NCI-H82 treated with DMSO at 0.1 percent for 48 hours (cell line): ENCODE results near the gene LRPPRC.
A peak's percentile ranks its signal among the peaks of the same experiment; 100 is the strongest.
"Not testable (repeated sequence)": the region's sequence is repeated elsewhere in the genome, so short reads cannot be mapped to it uniquely, and the experiment has no call there.

Experiments
- DNase-seq: peaks from one replicate; lab custom pipeline; 2025; ENCODE audit not compliant: unreplicated experiment; lab: John Stamatoyannopoulos, UW

The LRPPRC gene

DNA sequence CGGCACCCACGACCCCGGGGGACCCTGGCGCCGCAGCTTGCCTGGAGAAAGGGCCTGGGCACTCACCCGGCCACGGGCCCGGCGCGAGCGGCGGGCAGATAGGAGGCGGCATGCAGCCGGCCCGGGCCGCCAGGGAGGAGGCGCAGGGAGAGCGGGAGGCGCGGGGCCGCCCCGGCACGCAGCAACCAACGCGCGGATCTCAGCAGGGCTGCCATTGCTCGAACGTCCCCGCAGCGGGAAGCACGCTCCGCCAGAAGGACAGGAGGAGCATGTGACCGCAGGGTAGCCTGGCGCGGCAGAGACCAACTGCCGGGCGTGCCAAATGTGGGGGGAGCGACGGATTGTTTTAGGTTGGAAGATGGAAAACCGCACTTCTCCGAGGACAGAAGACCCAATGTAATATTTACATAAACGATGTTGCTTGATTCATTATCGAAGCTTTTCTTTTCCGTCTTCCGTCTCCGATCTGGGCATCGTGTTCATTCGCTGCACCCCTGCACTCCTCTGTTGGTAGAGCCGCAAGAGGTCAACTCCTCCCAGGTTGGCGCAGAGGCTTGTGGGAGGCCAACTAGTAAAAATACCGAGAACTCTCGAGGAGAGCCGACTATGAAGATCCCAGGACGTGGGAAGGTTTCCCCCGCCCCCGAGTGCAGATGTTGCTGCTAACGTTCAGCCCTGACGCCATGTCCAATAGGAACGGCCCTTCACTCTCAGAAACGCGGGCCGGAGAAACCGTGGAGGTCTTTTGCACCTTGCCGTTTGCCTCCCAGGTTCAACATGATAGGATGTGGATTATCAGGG is at the start of gene LRPPRC:
TSS of gene LRPPRC (minus strand) at position 257 of the 801 bp plus-strand sequence. CDS start at position 215, 42 bp downstream.
- DNase-seq = peak; percentile 97

GRCh38 chr2:44045061-44045460 is 49.3 kb upstream of the LRPPRC start:
- no peak for DNase-seq

GRCh38 chr2:44044281-44044720 is 48.5 kb upstream of the LRPPRC start:
- peak; percentile 53 for DNase-seq

DNA sequence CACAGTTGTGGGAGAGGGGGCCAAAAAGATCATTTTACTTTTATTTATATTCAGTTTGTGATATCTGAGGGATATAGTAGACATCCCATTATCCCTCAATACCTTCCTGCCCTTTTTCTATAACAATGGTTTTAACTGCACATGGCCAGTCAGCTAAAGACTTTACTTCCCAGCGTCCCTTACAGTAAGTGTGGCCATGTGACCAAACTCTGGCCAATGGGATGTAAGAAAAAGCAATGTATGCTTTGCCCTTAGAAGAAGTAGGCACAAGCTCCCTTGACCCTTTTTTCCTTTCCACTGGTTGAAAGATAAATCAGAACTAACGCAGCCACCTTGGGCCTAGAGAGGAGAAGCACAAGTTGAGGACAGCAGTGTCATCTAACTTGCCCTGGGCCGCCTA is 44.6 kb upstream of the LRPPRC start:
- DNase-seq = no peak

DNA sequence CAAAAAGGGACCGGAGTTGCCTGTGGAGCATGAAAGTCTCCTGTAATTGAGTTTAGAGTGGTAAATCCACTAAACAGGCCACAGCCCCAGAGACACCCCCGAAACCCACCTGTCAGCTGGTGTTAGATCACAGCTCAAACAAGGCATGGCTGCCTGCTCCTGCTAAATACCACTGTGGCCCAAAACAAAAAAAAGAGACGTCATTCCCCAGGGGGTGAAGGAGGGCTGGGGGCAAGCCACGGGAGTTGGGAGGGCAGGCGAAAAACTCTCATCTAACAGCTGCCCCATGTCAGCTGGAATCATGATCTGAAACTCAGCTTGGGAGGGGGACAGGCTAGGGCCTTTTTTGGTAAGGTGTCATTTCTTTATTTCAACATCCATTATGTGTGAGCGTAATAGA is 42.5 kb upstream of the LRPPRC start:
- DNase-seq = no peak

GRCh38 chr2:44037221-44037620 is 41.4 kb upstream of the LRPPRC start:
- no peak for DNase-seq

GRCh38 chr2:44033947-44034346 is 38.2 kb upstream of the LRPPRC start:
- no peak for DNase-seq

DNA sequence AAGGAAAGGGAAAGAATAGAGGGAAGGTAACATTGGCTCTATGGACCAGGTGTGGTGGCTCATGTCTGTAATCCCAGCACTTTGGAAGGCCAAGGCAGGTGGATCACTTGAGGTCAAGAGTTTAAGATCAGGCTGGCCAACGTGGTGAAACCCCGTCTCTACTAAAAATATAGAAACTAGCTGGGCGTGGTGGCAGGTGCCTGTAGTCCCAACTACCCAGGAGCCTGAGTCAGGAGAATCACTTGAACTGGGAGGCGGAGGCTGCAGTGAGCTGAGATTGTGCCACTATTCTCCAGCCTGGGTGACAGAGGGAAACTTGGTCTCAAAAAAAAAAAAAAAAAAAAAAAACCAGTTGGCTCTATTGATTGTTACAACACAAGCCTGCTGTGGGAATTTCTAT is 31.3 kb upstream of the LRPPRC start:
- DNase-seq = not testable (repeated sequence)

DNA sequence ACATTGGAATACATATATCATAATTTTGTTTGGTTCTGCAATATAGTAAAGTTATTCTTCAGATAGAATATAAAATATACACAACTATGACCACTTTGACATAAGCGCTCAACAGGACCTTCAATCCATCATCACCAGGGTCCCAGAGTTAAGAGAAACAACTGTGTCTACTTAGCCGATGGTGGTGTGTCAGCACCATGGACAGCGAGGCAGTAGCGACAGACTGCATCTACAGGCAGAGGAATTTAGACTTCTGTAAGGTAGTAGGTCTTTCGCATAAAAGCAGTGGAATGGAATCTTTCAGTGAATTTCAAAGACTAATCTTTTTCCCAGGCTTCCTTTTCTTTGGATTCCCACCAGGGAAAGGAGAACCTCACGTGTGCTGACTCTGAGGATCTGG is 20.5 kb upstream of the LRPPRC start:
- no peak for DNase-seq

DNA sequence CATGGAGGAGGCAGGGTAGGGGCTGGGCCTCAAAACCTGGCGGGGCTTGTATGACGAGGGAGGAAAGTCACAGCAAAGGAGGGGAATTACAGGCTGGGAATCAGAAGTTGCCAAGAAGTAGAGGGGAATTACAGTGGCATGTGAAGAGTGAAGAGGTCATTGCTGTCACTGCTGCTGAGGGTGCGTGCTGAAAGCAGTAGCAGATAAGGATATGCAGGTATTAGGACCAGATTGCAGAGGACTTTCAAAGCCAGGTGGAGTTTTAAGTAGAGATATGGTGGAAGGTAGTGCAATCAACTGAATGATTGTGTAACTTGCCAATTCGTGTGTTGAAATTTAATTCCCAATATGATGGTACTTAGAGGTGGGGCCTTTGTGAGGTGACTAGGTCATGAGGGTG is 19.4 kb upstream of the LRPPRC start:
- no peak for DNase-seq

DNA sequence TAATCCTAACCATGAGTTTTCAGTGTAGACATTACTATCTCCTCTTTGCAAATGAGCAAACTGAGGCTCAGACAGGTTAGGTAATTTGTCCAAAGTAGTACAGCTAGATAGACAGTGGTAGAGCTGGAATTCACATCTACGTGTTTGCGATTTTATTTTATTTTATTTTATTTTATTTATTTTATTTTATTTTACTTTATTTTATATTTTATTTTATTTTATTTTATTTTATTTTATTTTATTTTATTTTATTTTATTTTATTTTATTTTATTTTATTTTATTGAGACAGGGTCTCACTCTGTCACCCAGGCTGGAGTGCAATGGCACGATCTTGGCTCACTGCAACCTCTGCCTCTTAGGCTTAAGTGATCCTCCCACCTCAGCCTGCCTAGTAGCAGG is 17.4 kb upstream of the LRPPRC start:
- not testable (repeated sequence) for DNase-seq

- DNase-seq = no peak
Observed at GRCh38 chr2:44010266-44010665, 14.5 kb upstream of the LRPPRC start.

GRCh38 chr2:44009136-44009735 is 13.4 kb upstream of the LRPPRC start:
- DNase-seq = no peak

DNA sequence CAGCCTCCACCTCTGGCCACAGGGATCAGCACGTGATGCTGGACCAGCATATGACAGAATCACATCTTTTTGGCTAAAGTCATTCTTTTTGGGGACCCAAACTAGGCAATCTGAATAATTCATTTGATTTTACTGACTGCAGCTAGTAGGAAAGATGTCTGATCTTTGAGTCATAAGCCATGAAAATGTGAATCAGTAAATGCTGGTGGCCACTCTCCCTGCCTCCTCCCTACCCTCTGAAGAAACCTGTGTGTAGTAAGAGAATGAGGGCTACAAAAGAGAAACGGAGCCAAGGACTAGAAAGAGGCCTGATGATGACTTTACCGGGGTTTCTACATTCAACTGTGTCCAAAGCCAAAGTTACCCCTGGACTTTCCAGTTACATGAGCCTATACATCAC is 10.1 kb upstream of the LRPPRC start:
- no peak for DNase-seq

- no peak for DNase-seq
Observed at GRCh38 chr2:44004735-44005602, 9.2 kb upstream of the LRPPRC start.

GRCh38 chr2:44001716-44002115 is 5.9 kb upstream of the LRPPRC start:
- no peak for DNase-seq

GRCh38 chr2:43998263-43998662 is 2.5 kb upstream of the LRPPRC start:
- no peak for DNase-seq

GRCh38 chr2:43993437-43993836 is 2.4 kb downstream of the LRPPRC start:
- no peak for DNase-seq

- DNase-seq = no peak
Observed at GRCh38 chr2:43989545-43989944, 6.2 kb downstream of the LRPPRC start.

DNA sequence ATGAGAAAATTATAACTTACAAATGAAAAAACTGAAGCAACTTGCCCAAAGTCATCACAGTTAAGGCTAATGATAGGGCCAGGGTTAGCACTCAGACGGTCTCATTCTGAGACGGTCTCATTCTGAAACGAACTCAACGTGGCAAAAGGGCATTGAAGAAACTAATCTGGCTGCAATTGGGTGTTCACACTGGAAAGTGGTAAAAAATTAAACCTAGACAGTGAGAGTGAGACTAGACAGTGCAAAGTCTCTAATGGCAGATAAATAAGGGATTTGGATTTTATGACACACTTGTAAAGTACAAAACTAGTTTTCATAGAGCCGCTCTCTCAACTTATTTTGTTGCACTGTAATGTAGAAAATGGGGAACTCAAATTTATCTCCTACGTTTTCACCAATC is 9.2 kb downstream of the LRPPRC start:
- DNase-seq = no peak

DNA sequence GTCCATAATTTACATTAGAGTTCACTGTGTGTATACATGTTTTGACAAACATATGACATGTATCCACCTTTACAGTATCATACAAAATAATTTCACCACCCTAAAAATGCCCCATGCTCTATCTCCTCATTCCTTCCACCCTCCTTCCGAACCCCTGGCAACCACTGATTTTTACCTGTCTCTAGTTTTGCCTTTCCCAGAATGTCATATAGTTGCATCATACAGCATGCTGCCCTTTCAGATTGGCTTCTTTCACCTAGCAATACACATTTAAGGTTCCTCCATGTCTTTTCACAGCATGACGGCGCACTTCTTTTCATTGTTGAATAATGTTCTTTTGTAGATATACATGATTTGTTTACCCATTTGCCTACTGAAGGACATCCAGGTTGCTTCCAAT is 10.4 kb downstream of the LRPPRC start:
- DNase-seq = no peak

DNA sequence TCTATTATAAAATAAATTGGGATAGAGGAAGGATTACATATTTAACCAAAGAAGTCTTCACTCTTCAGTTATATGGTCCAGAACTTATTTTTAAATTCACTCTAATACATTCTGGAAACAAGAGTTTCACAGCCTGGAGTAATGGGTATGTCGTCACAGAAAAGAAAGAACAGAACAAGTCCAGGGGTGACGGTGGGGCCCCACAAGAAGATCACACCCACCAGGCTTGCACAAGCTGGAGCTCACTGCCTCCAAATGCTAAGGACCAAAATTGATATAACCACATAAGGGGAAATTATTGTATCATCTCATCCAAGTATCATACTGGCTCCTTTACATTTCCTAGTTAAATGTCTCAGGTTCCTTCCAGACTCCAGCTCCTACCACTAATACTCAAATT is 11.3 kb downstream of the LRPPRC start:
- DNase-seq = no peak
